Effector CD8-positive, alpha-beta T cell (primary cell): ENCODE data around the gene GJA9.
A peak's percentile ranks its signal among the peaks of the same experiment; 100 is the strongest.
"Not testable (repeated sequence)": the region's sequence is repeated elsewhere in the genome, so short reads cannot be mapped to it uniquely, and the experiment has no call there.

ENCODE experiments used
- DNase-seq: peaks from one replicate; lab custom pipeline; 2025; lab: John Stamatoyannopoulos, UW

The GJA9 gene

GRCh38 chr1:38873027-38873969 is 8.1 kb downstream of the GJA9 start, which contains the start of gene MYCBP:
MYCBP (minus strand) TSS chr1:38873348; CDS start chr1:38873305, 43 bp downstream.
- peak; percentile 92 for DNase-seq

- DNase-seq = peak; percentile 20
These were observed 8.9 kb downstream of the GJA9 start for GRCh38 chr1:38872401-38873026.

GRCh38 chr1:38870996-38871395 is 10.4 kb downstream of the GJA9 start:
- no peak for DNase-seq

GRCh38 chr1:38867208-38867607 is 14.2 kb downstream of the GJA9 start:
- no peak for DNase-seq

- DNase-seq = no peak
These were observed 16.2 kb downstream of the GJA9 start for GRCh38 chr1:38865112-38865715.

GRCh38 chr1:38860454-38860795 is 21.0 kb downstream of the GJA9 start:
- DNase-seq = no peak

GRCh38 chr1:38859561-38860453 is 21.6 kb downstream of the GJA9 start, which contains the start of gene RRAGC:
RRAGC (minus strand) TSS chr1:38859772; CDS start chr1:38859646, 126 bp downstream.
- peak; percentile 96 for DNase-seq

GRCh38 chr1:38858833-38859560 is 22.4 kb downstream of the GJA9 start:
- DNase-seq = peak; percentile 32

- no peak for DNase-seq
These were observed 28.6 kb downstream of the GJA9 start for GRCh38 chr1:38852780-38853179.

GRCh38 chr1:38848071-38848470 is 33.3 kb downstream of the GJA9 start:
- no peak for DNase-seq

- no peak for DNase-seq
These were observed 35.2 kb downstream of the GJA9 start for GRCh38 chr1:38846210-38846609.

GRCh38 chr1:38845088-38845487 is 36.3 kb downstream of the GJA9 start:
- not testable (repeated sequence) for DNase-seq

- DNase-seq = no peak
These were observed 41.1 kb downstream of the GJA9 start for GRCh38 chr1:38840281-38840680.

GRCh38 chr1:38839363-38839762 is 42.0 kb downstream of the GJA9 start:
- DNase-seq = no peak

GRCh38 chr1:38836316-38836715 is 45.1 kb downstream of the GJA9 start:
- not testable (repeated sequence) for DNase-seq

GRCh38 chr1:38834937-38835827 is 46.2 kb downstream of the GJA9 start:
- DNase-seq = no peak

GRCh38 chr1:38834221-38834782 is 47.1 kb downstream of the GJA9 start:
- no peak for DNase-seq

- no peak for DNase-seq
These were observed 48.2 kb downstream of the GJA9 start for GRCh38 chr1:38833146-38833545.

GRCh38 chr1:38832370-38832734 is 49.0 kb downstream of the GJA9 start:
- no peak for DNase-seq
